8988T (cell line): ENCODE measurements around the gene POU2AF3.
A peak's percentile ranks its signal among the peaks of the same experiment; 100 is the strongest.
"Not testable (repeated sequence)": the region's sequence is repeated elsewhere in the genome, so short reads cannot be mapped to it uniquely, and the experiment has no call there.

ENCODE experiments used
- DNase-seq: peaks from one replicate; pipeline ENCODE4 v3.0.0; 2011

Gene POU2AF3, protein sequence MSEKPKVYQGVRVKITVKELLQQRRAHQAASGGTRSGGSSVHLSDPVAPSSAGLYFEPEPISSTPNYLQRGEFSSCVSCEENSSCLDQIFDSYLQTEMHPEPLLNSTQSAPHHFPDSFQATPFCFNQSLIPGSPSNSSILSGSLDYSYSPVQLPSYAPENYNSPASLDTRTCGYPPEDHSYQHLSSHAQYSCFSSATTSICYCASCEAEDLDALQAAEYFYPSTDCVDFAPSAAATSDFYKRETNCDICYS

DNA sequence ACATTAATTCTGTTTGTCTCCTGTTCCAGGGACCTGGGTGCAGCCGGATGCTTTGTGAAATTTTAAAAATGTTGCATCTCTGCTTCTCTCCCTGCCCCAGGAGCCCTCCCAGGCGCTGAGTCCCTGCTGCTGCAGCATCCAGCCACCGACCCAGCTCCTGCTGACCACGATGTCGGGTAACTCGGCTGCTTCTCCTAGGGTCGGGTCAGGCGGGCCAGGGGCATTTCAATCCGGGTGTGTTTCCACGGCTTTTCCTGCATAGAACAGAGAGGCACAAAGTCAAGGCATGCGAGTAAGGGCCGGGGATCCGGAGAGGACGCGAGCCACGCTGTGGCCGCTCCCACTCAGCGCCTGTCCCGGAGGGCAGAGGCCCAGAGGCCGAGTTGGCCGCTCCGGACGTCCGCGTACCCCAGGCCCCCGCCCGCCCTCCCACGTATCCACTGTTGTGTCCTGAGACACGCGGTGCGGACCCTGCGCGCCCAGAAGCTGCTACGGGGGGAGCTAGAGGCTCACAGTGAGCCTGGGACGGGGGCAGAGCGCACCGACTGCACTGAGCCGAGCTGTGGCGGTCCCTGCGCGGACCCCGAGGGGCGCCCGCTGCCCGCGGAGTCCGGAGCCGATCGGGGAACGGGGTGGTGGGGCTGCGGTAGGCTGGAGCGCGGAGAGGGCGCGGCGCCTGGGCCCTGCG is at the start of gene POU2AF3:
POU2AF3 (plus strand) TSS at position 134 of the 688 bp plus-strand sequence; CDS start at position 170, 36 bp downstream.
- peak; percentile 39 for DNase-seq

DNA sequence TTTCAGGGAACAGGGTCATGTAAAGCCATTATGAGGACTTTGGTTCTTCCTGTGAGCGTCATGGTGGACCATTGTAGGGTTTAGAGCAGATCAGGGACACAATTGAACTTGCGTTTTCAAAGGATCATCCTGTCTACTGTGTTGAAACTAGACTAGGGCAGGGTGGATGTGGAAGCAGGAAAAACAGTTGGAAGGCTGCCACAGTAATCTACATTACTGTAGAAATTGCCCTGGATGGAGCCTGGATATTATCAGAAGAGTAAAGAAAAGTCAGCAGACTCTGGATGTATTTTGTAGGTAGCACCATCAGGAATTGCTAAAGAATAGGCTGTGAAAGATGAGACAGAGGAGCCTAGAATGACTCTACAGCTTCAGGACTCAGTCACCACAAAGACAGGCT is 47.4 kb upstream of the POU2AF3 start:
- no peak for DNase-seq

DNA sequence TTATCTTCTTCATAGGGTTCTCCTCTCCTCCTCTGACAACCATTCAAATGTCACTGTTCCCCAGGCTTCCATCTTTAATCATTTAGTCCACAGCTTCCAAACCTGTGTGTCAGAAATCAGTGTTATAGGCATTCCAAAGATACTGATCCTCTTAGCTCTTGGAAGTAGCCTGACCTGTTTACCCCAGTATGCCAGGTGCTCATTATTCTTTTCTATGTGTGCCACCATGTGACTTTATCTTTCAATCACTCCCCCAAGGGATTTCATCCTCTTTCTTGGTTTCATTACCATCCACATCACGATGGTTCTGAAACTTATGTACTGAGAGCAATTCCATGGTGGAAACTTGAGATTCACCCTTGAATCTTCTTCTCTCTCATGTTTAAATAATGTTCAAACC is 45.2 kb upstream of the POU2AF3 start:
- DNase-seq = no peak

DNA sequence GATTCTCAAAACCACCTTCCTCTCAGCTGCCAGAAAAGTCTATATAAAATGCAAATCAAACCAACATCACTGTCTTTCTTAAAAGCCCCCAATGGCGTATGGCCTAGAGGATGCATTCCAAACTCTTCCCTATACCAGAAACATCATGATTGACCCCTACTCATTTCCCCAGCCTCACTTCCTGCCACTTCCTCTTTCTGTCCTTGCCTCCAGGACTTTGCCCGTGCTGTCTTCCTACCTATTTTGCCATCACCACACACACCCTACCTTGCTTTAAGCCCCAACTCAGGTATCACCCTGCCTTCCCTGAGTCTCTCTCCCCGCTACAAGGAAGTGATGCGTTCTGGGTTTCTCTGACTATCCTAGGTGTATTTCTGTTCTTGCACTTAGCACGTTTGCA is 44.7 kb upstream of the POU2AF3 start:
- no peak for DNase-seq

DNA sequence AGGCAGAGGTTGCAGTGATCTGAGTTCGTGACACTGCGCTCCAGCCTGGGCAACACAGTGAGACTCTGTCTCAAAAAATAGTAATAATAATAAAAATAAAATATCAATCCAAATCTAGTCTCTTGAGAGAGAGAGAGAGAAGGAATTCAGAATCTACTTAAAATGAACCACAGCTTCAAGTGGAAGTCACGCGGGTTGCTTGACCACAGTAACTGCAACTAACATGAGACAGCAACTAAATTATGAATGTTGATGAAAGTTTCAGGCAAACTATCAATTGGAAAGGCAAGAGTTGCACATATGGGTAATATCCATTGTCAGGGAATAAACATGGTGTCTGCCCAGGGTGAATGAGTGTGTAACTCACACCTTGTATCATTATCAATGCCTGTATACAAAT is 40.3 kb upstream of the POU2AF3 start:
- no peak for DNase-seq

DNA sequence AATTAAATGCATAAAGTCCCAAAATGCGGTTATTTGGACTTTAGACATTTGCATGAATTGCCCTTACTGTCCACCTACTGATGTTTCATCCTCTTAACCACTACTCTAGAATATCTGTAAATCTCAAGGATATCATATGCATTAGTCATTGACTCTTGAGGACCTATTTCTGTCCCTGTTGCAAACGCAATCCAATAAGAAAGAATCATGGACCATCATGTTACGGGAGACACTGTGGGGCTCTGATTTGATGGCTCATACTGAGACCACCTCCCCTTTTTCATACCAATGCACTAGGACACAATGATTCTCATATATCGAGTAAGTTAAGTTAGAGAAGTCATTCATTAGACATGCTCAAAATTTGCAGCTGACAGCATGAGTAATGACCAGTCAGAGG is 38.5 kb upstream of the POU2AF3 start:
- no peak for DNase-seq

DNA sequence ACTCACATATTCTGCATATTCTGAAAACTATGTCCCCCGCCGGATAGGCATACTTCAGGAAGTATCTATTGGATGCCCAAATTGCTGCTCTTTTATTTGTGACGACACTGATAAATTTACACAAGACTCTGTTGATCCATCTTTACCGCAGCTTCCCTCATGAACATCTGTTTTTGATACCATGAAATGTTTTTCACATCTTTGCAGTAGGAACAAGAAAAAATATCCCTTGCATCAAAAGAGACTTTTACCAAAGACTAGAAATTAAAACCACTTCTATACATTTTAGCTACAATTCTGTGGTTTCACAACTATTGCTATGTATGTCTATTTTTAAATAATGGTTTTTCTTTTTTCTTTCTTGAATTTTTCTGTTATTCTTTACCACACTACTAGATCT is 37.5 kb upstream of the POU2AF3 start:
- no peak for DNase-seq

DNA sequence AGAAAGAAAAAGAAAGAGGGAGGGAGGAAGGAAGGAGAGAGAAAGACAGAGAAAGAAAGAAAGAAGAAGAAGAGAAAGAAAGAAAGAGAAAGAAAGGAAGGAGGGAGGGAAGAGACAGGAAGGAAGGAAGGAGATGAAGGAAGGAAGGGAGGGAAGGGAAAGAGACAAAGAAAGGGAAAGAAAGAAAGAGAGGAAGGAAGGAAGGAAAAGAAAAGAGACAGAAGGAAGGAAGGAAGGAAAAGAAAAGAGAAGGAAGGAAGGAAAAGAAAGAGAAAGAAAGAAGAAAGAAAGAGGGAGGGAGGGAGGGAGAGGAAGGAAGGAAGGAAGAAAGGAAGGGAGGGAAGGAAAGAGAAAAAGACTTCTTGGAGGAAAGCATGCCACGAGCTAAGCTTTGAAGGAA is 33.7 kb upstream of the POU2AF3 start:
- DNase-seq = no peak

DNA sequence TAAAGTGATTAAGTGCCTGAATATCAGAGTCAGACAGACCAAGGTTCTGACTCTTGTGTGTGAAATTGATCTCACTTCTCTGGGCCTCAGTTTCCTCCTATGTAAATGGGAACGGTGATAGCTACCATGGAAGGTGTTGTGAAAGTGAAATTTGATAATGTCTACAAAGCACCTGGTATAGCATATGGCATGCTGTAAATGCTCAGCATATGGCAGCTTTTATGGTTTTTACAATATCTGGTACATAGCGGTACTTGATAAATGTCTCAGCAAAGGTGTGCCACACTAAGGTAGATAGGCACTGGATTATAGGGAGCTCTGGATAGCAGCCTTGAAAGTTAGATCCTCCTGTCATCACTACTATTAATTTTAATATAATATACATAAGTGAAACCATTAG is 32.9 kb upstream of the POU2AF3 start:
- no peak for DNase-seq

DNA sequence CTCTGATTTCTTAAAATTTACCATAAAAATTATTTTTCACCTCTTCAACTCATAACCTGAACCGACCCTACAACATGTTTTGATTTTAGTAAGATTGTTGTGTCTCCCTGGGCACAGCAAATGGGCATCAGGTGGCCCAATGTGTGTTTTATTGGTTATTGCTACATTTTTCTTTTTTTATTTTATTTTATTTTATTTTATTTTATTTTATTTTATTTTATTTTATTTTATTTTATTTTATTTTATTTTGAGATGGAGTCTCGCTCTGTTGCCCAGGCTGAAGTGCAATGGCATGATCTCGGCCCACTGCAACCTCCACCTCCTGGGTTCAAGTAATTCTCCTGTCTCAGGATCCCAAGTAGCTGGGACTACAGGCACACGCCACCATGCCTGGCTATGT is 30.0 kb upstream of the POU2AF3 start:
- DNase-seq = not testable (repeated sequence)

DNA sequence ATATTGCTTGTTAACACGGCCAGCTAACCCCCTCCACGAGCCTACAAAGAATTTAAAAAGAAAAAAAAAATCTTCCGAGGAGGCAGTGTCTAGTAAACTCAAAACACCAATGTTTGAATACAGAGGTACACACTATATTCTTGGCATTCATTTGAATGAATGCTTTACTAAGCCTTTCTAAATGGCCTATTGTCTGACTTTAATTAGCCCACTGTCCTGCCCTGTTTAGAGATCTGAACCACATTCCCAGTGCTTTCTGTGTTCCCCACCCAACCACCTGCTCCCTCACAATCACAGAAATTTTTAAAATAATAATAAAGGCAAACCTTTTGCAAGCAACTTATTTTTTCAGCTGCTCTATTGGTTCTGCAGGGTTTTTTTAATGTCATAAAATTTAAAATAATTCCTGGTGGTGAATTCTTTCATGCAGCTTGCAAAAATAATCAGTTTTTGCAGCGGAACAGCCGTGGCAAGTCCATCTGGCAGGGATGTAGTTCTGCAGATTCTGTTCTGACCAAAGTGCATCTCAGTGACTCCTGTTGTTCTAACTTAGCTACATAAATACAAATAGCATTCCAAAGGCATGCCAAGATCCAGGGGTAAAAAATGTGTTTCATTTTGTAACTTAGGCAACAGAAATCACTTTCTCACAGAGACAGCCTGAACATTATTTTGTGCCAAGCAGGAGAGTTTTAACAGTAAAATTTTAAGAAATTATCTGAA is 29.0 kb upstream of the POU2AF3 start:
- no peak for DNase-seq

DNA sequence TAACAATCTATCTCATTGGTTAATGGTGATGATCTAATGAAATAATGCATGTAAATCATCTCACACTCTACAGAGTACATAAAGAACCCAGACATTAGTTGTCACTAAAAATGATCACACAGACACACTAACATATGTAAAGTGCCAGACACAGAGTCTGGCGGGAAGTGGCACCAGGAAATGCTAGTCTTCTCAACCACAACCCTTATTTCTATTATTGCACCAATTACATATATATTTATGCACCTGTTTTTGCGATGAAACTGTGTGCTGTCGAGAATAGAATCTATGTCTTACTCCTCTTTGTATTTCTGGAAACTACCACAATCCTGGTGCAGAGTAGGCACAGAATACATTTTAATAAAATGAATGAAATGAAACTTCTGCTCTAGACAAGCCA is 25.9 kb upstream of the POU2AF3 start:
- no peak for DNase-seq

DNA sequence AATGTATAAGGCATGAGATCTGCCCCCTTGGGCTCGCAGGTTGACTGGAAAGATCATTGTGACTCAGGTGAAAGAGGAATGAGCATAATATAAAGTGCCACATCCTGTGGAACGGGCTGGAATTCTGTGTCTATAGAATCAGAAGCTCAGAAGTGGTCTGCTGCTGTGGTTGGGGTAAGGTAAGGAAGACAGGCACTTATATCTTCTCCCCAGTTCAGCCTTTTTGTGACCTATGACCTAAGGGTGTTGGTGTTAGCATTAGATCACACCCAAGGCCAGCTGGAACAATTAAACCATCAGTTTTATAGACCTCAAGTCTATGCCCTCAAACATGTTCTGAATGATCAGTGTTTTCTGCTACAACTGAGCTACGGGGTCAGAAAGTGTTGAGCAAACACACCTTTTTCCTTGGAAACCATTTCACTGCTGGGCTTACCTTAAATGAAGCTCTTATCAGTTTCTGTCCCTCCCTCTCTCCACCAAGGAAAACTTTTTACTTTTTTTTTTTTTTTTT is 15.7 kb upstream of the POU2AF3 start:
- no peak for DNase-seq

DNA sequence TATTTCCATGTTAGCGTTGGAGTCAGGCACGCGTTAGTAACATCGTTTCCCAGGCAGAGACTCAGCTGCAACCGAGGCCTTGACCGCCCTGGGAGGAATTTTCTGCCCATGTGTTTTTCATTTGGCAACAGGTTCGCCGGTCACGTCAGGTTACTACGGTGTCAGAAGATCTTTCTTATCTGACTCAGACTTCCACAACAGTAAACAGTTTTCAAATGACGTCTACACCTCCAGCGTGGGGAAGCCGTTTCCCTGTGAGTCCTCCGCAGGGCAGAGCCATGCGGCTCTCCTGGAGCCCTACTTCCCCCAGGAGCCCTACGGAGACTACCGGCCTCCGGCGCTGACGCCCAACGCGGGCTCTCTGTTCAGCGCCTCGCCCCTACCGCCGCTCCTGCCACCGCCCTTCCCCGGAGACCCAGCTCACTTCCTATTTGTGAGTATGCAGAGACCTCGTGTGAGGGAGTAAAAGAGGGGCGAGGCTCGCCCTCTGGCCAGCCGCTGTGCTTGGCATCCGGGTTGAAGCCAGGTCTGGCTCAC is 14.3 kb upstream of the POU2AF3 start:
- no peak for DNase-seq

DNA sequence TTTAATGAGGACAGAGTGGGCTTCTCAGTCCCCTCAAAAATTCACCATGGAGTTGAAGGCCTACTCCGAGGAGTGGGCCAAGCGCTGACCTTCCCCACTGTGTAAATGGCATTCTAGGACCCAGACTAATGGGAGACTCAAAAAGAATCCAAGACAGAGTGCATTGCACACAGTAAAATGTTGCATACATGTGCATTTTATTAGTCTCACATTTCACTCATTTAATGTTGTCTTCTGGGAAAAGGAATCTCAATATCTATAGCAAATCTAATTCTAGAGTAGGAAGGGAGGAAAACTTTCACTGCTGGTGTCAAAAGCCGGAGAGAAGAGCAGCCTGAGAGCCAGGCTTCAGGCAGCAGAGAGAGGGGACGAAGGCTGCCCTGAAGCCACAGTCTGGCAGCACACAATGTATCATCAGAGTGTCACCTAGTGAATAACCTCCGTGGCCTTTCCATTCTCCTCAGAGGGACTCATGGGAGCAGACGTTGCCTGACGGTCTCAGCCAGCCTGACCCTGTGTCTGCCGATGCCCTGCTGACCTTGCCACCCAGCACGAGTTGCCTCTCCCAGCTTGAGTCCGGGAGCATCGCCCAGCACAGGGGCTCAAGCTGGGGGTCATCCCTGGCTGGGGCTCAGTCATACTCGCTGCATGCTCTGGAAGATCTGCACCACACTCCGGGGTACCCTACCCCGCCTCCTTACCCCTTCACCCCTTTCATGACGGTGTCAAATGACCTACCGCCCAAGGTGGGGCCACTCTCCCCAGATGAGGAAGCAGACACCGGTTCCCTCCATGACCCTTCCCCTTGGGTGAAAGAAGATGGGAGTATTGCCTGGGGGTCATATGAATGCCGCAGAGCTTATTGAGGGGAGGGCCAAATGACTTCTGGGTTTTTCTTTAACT is 12.9 kb upstream of the POU2AF3 start:
- DNase-seq = no peak

DNA sequence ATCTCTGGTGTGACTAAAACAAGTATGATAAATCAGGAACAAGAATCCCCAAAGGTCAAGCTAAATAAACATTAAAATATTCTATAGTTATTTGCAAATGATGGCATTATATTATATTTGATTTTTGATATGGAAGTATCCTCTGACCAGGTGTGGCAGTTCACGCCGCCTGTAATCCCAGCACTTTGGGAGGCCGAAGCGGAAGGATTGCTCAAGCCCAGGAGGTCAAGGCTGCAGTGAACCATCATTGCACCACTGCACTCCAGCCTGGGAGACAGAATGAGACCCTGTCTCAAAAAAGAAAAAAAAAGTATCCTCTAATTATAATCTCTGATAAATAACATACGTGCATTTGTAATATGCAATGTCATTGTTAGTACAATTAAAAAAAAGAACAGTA is 6.6 kb upstream of the POU2AF3 start:
- no peak for DNase-seq

DNA sequence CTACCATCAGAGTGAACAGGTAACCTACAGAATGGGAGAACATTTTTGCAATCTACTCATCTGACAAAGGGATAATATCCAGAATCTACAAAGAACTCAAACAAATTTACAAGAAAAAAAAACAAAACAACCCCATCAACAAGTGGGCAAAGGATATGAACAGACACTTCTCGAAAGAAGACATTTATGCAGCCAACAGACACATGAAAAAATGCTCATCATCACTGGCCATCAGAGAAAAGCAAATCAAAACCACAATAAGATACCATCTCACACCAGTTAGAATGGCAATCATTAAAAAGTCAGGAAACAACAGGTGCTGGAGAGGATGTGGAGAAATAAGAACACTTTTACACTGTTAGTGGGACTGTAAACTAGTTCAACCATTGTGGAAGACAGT is 5.9 kb upstream of the POU2AF3 start:
- not testable (repeated sequence) for DNase-seq

DNA sequence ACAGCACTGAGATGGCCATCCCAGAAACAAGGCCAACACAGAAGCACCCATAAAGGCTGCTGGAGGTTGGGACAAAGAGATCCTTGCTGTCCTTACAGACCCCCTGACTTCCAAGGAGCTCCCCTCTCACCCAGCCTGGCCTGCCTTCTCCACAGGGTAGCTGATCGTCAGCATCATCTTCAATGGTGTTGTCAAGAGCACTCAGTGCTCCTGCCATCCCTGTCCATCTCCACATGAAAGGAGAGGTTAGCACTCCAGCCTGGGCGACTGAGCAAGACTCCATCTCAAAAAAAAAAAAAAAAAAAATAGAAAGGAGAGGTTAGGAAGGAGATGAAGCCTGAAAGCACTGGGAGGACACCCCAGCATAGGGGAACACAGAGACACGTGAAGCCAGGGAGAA is 2.1 kb upstream of the POU2AF3 start:
- DNase-seq = no peak

DNA sequence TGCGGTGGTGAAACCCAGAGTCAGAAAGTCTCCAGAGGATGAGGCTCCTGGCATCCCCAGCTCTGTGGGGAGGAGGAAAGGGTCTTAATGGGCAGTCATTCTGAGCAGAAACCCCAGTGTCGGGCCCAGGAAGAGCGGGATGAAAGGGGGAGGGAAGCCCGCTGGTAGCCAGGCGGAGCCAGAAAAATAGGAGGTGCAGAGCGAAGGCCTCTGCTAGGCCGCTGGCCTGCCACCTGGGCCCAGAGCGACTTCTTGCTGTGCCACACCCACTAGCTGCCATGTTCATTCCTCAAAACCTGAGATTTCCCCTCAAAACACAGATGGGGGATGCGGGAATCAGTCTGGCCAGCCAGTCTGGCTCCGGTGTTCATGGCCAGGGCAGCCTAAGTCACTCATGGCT is 650 bp upstream of the POU2AF3 start:
- no peak for DNase-seq

DNA sequence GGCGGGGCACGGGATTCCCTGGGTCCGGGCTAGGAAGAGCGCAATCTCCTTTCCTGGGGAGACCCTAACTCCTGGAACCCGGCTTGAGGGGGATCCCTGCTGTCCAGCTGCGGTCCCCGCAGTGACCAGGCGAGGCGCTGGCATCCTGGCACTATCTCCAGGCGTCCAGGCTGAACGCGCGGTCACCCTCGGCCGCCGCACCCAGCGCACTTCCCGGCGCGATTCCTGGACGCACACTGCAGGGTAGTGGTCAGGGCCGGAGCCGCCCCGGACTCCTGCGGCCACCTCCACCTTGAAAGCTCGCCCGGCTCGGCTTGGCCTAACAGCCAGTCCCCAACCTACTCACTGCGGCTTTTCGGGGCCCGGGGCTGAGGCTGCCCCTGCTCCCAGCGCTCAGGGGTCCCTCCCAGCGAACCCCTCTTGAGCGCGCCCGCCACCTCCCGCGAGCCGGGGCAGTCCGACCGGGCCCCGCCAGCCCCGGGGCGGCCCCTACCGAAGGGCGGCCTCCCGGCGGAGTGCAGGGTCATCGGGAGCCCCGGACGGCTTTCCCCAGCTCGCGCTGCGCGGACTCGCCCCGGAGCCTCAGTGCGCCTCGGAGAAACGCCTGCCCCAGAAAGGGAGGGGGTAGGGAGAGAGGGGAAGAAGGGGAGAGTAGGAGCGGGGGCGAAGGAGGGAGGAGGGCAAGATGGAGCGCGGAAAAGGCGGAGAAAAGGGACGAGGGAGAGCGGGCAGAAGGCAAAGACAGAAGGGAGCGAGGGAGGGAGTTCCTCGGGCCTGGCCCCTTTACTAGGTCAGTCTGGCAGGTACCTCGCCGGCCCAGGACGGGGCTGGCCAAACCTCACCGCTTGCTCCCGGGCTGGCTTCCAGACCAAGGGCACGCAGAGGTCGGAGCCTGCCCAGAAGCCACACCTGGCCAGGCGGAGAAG is 1.0 kb downstream of the POU2AF3 start:
- peak; percentile 86 for DNase-seq

DNA sequence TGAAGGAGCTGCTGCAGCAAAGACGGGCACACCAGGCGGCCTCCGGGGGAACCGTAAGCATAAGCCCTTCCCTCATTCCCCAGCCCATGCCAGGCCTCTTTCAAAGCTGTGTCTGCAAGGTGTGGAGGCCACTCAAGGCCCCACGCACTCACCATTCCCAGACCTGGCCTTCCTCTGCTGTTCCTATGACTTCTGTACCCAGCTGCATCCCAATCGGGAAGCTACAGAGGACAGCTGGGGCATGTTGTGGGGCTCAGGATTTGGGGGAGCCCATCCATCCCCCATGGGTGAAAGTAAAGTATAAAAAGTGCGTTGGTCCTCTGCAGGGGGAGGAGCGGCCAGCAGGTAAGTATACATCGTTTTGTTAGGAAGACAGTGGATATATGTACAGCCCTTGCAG is 2.2 kb downstream of the POU2AF3 start:
- DNase-seq = no peak
